ENCODE measurements around the gene PRR14L. TPM values are rescaled to one million over a fixed set of nuclear protein-coding genes. Genes with fewer than 3 reads are reported as not detected.
A peak's percentile ranks its signal among the peaks of the same experiment; 100 is the strongest.
"Not testable (repeated sequence)": the region's sequence is repeated elsewhere in the genome, so short reads cannot be mapped to it uniquely, and the experiment has no call there.

PRR14L gene
- total RNA-seq, 2 experiments from 2014 or later, result 28.7 to 31.8 TPM

- H3K4me1 Mint-ChIP-seq (ENCODE audit: low read depth); H3K27me3 Mint-ChIP-seq (ENCODE audit: low read depth); DNase-seq; CTCF ChIA-PET; intact Hi-C loops (cut with micrococcal nuclease); H3K4me3 Mint-ChIP-seq; H3K9me3 Mint-ChIP-seq; H3K27ac Mint-ChIP-seq: not testable (repeated sequence)
- H3K36me3 Mint-ChIP-seq (ENCODE audit: low read depth), result peaks cover 29% of the 10 kb centered on the region
Measured at GRCh38 chr22:31711226-31711625, 38.7 kb downstream of the PRR14L start.

- no peaks in the 10 kb centered on the region for H3K27me3 Mint-ChIP-seq (ENCODE audit: low read depth)
- H3K27ac Mint-ChIP-seq, result no peak overlapping the region
- H3K36me3 Mint-ChIP-seq (ENCODE audit: low read depth), result peaks cover 18% of the 10 kb centered on the region
- CTCF ChIA-PET, result interaction anchor here (0.6 kb wide), 1 partner anchor 147 kb away, joined by 3 read pairs; no protein-coding TSS in a partner anchor
- DNase-seq, result no peak
- H3K4me1 Mint-ChIP-seq (ENCODE audit: low read depth), result peaks cover 2% of the 10 kb centered on the region
- no peaks in the 10 kb centered on the region for H3K9me3 Mint-ChIP-seq
- intact Hi-C loops (cut with micrococcal nuclease), result no loop called here
- no peak overlapping the region for H3K4me3 Mint-ChIP-seq
Measured at GRCh38 chr22:31707519-31707918, 42.4 kb downstream of the PRR14L start.

DNA sequence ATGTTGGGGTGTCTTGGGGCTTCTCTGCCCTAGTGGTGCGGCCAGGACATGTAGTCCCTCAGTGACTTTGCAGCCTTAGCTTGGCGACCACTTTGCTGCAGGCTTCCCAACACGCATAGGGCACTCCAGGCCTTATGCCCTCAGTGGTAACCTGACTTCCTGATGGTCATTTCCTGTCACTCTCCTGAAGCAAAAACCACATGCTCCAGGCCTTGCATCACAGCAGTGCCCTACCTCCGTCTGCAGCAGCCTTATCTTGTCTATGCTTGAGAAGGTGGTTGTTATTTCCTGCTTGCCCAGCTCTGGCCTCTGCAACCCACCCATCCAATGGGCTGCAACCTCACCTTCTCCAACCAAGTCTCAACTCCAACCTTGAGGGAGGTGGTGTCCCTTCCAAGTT is 54.5 kb downstream of the PRR14L start:
- H3K27ac Mint-ChIP-seq, result no peak overlapping the region
- CTCF ChIA-PET, result interaction anchor here (0.6 to 2.0 kb wide), 2 partner anchors 30 to 272 kb away, joined by 4 to 5 read pairs; no protein-coding TSS in a partner anchor
- no peaks in the 10 kb centered on the region for H3K9me3 Mint-ChIP-seq
- intact Hi-C loops (cut with micrococcal nuclease), result no loop called here
- no peaks in the 10 kb centered on the region for H3K27me3 Mint-ChIP-seq (ENCODE audit: low read depth)
- peaks cover 24% of the 10 kb centered on the region for H3K36me3 Mint-ChIP-seq (ENCODE audit: low read depth)
- peaks cover 17% of the 10 kb centered on the region for H3K4me1 Mint-ChIP-seq (ENCODE audit: low read depth)
- no peak for DNase-seq
- H3K4me3 Mint-ChIP-seq, result no peak overlapping the region

DNA sequence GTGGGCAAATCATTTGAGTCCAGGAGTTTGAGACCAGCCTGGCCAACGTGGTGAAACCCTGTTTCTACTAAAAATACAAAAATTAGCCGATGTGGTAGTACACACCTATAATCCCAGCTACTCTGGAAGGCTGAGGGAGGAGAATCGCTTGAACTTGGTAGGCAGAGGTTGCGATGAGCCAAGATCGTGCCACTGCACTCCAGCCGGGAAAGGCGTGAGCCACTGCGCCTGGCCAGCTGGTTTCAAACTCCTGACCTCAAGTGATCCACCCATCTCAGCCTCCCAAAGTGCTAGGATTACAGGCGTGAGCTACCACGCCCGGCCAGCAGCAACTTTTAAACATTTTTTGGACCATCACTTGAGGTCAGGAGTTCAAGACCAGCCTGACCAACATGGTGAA is 55.9 kb downstream of the PRR14L start:
- H3K27me3 Mint-ChIP-seq (ENCODE audit: low read depth); DNase-seq; H3K9me3 Mint-ChIP-seq; H3K4me3 Mint-ChIP-seq; intact Hi-C loops (cut with micrococcal nuclease); H3K27ac Mint-ChIP-seq: not testable (repeated sequence)
- Mint-ChIP-seq H3K36me3 (ENCODE audit: low read depth) (peaks cover 22% of the 10 kb centered on the region), H3K4me1 (ENCODE audit: low read depth) (peaks cover 17% of the 10 kb centered on the region)
- CTCF ChIA-PET, result interaction anchor here (2.0 kb wide), 1 partner anchor 28 kb away, joined by 5 read pairs; no protein-coding TSS in a partner anchor

DNA sequence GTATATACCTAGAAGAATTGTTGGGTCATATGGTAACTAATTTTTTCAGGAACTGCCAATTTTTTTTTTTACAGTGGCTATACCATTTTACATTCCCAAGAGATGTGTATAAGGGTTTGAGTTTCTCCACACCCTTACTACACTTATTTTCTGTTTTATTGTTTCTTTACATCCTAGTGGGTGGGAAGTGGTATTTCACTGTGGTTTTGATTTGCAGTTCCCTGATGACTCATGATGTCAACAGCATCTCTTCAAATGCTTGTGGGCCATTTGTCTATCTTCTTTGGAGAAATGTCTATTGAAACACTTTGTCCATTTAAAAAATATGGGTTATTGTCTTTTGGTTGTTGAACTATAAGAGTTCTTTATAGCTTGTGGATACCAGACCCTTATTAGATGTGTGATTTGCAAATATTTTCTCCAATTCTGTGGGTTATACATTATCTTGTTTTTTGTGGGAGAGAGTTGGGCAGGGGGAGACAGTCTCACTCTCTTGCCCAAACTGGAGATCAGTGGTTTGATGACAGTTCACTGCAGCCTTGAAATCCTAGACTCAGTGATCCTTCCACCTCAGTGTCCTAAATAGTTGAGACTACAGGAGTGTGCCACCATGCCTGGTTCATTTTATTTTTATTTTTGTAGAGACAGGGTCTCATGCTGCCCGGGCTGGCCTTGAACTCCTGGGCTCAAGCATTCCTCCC is 57.6 kb downstream of the PRR14L start:
- CTCF ChIA-PET, result interaction anchor here (1.5 kb wide), 1 partner anchor 27 kb away, joined by 4 read pairs; no protein-coding TSS in a partner anchor
- no peaks in the 10 kb centered on the region for H3K27me3 Mint-ChIP-seq (ENCODE audit: low read depth)
- no peak overlapping the region for H3K4me3 Mint-ChIP-seq
- DNase-seq, result peak; percentile 8
- intact Hi-C loops (cut with micrococcal nuclease), result no loop called here
- peak overlapping the region; percentile 30 for H3K27ac Mint-ChIP-seq
- peaks cover 23% of the 10 kb centered on the region for H3K36me3 Mint-ChIP-seq (ENCODE audit: low read depth)
- no peaks in the 10 kb centered on the region for H3K9me3 Mint-ChIP-seq
- peaks cover 17% of the 10 kb centered on the region for H3K4me1 Mint-ChIP-seq (ENCODE audit: low read depth)

DNA sequence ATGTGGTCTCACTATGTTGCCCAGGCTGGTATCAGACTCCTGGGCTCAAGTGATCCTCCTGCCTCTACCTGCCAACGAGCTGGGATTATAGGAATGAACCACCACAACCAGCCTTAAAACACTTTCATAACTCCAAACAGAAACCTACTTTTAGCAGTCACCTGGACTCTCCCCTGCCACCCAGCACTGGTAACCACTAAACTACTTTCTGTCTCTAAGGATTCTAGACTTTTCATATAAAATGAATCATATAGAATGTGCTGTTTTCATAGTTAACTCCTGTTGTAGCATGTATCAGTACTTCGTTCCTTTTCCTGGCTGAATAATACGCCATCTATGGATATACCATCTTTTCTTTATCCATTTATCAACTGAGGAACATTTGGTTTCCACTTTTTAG is 58.5 kb downstream of the PRR14L start:
- no peak for DNase-seq
- Mint-ChIP-seq H3K4me1 (ENCODE audit: low read depth) (peaks cover 17% of the 10 kb centered on the region), H3K4me3 (no peak overlapping the region), H3K27ac (no peak overlapping the region), H3K27me3 (ENCODE audit: low read depth) (no peaks in the 10 kb centered on the region), H3K9me3 (no peaks in the 10 kb centered on the region), H3K36me3 (ENCODE audit: low read depth) (peaks cover 20% of the 10 kb centered on the region)
- intact Hi-C loops (cut with micrococcal nuclease), result no loop called here
- CTCF ChIA-PET, result interaction anchor here (1.5 kb wide), 1 partner anchor 24 kb away, joined by 3 read pairs; no protein-coding TSS in a partner anchor

DNA sequence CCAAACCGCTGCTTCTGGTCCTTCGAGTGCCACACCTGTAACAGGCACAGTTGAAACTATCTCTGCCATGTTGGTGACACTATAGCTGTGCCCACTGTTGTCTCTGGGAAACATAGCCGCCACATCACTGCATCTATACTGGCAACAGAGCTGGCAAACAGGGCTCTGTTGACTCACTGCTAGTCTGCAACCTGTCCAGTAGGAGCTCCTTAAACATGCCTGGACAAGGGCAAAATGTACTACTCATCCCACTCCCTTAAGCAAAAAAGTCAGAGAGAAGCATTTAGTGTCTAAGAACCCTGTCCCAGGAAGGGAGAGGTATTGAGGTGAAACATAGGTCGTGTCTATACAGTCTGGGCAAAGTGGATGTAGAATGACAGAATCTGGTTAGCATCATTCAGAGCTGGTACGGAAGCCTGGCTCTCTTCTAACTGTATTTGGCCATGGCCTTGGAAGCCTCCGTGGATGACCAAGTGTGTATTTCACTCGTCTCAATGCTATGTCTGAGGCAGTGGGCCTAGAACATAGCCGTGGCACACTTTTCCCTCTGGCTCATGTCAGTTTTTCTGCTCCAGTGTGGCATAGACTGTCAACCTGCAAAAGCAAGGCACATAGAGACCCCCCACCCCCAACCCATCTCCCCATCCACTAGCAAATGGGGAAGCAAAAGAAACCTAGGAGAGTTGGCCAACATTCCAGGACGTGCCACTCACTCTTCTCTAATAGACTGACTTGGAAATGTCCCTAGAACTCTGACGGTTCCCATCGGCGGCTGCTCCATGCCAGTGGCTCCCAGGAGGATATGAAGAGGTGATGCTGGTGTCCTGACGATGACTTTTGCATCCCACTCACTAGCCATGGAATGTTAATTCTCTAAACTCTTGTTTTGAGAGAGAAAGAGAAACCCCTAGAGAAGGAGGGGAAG is 66.5 kb downstream of the PRR14L start:
- DNase-seq, result no peak
- Mint-ChIP-seq H3K4me3 (no peak overlapping the region), H3K4me1 (ENCODE audit: low read depth) (no peaks in the 10 kb centered on the region), H3K27ac (peak overlapping the region; percentile 61), H3K36me3 (ENCODE audit: low read depth) (peaks cover 16% of the 10 kb centered on the region), H3K9me3 (no peaks in the 10 kb centered on the region), H3K27me3 (ENCODE audit: low read depth) (no peaks in the 10 kb centered on the region)
- CTCF ChIA-PET, result interaction anchor here (1.1 kb wide), 1 partner anchor 15 kb away, joined by 4 read pairs; no protein-coding TSS in a partner anchor
- intact Hi-C loops (cut with micrococcal nuclease), result no loop called here

DNA sequence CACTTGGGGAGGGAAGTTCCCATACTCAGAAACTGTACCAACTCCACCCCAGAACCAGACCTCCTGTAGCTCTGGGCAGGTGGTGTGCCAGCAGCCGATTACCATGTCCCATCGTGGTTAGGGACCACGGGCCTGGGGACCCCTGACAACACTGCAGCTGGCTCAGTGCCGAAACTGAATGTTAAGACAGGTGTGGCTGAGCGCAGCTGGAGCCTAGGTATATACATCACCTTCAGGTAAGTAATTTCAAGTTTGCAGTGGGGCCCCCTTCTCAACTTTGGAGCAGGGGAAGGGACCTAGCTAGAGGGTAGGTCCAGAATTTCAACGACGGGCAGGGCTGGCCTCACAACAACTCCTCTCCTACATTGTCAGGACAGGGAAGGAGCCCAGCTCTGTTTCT is 67.2 kb downstream of the PRR14L start:
- DNase-seq, result no peak
- Mint-ChIP-seq H3K9me3 (no peaks in the 10 kb centered on the region), H3K27ac (no peak overlapping the region), H3K4me1 (ENCODE audit: low read depth) (no peaks in the 10 kb centered on the region), H3K27me3 (ENCODE audit: low read depth) (no peaks in the 10 kb centered on the region), H3K4me3 (no peak overlapping the region), H3K36me3 (ENCODE audit: low read depth) (peaks cover 13% of the 10 kb centered on the region)
- CTCF ChIA-PET, result interaction anchor here (1.1 kb wide), 1 partner anchor 14 kb away, joined by 4 read pairs; no protein-coding TSS in a partner anchor
- intact Hi-C loops (cut with micrococcal nuclease), result no loop called here

DNA sequence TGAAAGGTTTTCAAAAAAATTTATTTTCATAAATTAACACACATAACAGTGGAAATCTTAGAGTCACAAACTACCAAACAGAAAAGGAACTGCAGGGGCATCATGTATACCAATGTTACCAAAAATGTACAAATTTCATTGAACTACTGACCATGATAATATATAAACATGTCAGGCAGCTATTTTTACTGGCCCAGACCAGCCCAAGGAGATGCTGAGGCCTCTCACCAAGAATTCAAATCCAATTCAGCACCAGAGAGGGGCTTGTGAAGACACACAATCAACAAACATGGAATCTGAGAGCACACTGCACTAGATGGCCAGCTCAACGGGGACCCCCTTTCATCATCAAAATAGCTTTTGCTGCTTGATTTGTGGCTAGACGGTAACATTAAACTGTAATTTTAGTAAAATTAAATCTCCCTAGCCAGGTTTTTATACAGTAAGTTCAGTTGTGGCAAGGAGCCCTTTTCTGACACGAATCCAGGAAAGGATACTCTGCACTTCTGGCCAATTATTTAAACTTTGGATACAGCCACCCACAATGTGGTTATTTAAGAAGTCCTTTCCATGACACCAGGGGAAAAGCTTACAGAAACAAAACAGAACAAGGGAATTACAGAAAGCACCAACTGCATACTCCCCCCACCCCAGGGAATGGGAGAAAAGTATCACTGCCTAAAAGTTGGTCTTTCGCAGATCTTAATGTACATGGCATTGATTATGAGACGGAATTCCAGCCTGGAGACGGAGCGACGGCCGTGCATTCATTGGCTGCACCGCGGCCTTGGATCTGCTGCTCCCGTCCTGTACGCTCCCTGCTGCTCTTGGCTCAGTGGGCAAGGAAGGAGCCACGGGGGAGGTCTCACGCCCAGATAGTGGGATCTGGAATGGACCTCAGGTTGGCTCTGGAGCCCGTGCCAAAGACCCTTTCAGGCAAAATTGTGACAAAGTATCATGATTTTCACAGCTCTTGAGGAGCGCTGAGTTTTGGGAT is 68.3 kb downstream of the PRR14L start:
- CTCF ChIA-PET, result interaction anchor here (1.6 kb wide), 1 partner anchor 16 kb away, joined by 4 read pairs; no protein-coding TSS in a partner anchor
- Mint-ChIP-seq H3K4me1 (ENCODE audit: low read depth) (peaks cover 3% of the 10 kb centered on the region), H3K36me3 (ENCODE audit: low read depth) (peaks cover 13% of the 10 kb centered on the region), H3K27ac (no peak overlapping the region), H3K9me3 (no peaks in the 10 kb centered on the region), H3K4me3 (no peak overlapping the region), H3K27me3 (ENCODE audit: low read depth) (no peaks in the 10 kb centered on the region)
- intact Hi-C loops (cut with micrococcal nuclease), result no loop called here
- DNase-seq, result no peak

- no peak overlapping the region for H3K27ac Mint-ChIP-seq
- CTCF ChIA-PET, result interaction anchor here (1.6 to 2.1 kb wide), 2 partner anchors 15 to 290 kb away, joined by 4 to 7 read pairs; no protein-coding TSS in a partner anchor
- no peak overlapping the region for H3K4me3 Mint-ChIP-seq
- intact Hi-C loops (cut with micrococcal nuclease), result no loop called here
- H3K27me3 Mint-ChIP-seq (ENCODE audit: low read depth), result no peaks in the 10 kb centered on the region
- no peaks in the 10 kb centered on the region for H3K9me3 Mint-ChIP-seq
- H3K4me1 Mint-ChIP-seq (ENCODE audit: low read depth), result peaks cover 10% of the 10 kb centered on the region
- DNase-seq, result no peak
- H3K36me3 Mint-ChIP-seq (ENCODE audit: low read depth), result peaks cover 13% of the 10 kb centered on the region
Measured at GRCh38 chr22:31680861-31681341, 69.0 kb downstream of the PRR14L start.

DNA sequence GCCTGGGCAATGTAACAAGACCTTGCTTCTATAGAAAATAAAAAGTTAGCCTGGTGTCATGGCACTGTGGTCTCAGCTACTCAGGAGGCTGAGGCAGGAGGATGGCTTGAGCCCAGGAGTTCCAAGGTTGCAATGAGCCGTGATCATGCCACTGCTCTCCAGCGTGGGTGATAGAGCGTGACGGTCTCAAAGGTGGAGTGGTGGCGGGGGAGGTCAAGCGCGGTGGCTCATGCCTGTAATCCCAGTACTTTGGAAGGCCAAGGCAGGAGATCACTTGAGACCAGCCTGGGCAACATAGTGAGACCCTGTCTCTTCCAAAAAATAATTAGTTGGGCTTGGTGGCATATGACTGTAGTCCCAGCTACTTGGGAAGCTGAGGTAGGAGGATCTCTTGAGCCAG is 71.2 kb downstream of the PRR14L start:
- H3K4me3 Mint-ChIP-seq, result no peak overlapping the region
- CTCF ChIA-PET, result interaction anchor here (0.6 to 2.1 kb wide), 2 partner anchors 13 to 292 kb away, joined by 4 to 7 read pairs; no protein-coding TSS in a partner anchor
- H3K4me1 Mint-ChIP-seq (ENCODE audit: low read depth), result peaks cover 10% of the 10 kb centered on the region
- H3K36me3 Mint-ChIP-seq (ENCODE audit: low read depth), result no peaks in the 10 kb centered on the region
- no peak overlapping the region for H3K27ac Mint-ChIP-seq
- no peak for DNase-seq
- no peaks in the 10 kb centered on the region for H3K27me3 Mint-ChIP-seq (ENCODE audit: low read depth)
- no peaks in the 10 kb centered on the region for H3K9me3 Mint-ChIP-seq
- intact Hi-C loops (cut with micrococcal nuclease), result no loop called here

Measured in activated naive CD4-positive, alpha-beta T cell treated with anti-CD3 and anti-CD28 coated beads for 36 hours (primary cell).